Activated CD8-positive, alpha-beta T cell treated with anti-CD3 and anti-CD28 coated beads for 36 hours (primary cell): ENCODE data around the gene DOCK4. TPM values are rescaled to one million over a fixed set of nuclear protein-coding genes. Genes with fewer than 3 reads are reported as not detected.

Experiments used
- ATAC-seq: fragments of 200-7000 bp; cut with Tn5 transposase; one replicate; pipeline ENCODE4 v1.10.0; 2021; ENCODE audit warnings: mild to moderate bottlenecking, moderate library complexity
- CTCF ChIA-PET: fragments of 350-600 bp; sonication (Branson Sonifier 250); formaldehyde crosslinking; loops from one replicate; lab custom pipeline; 2021; ENCODE audit warnings: antibody characterized with exemption; lab: Charles Lee
- POLR2A ChIA-PET: fragments of 350-600 bp; sonication (Branson Sonifier 250); formaldehyde crosslinking; loops from one replicate; lab custom pipeline; 2021; ENCODE audit warnings: antibody characterized with exemption; lab: Charles Lee
- DNase-seq: peaks from one replicate; pipeline ENCODE4 v3.0.0-alpha.2; 2020
- H3K27ac Mint-ChIP-seq: one replicate; pipeline ENCODE4 v1.8.0; 2021; ENCODE audit warnings: mild to moderate bottlenecking, mixed read lengths
- H3K27me3 Mint-ChIP-seq: one replicate; pipeline ENCODE4 v1.8.0; 2021; ENCODE audit warnings: mixed read lengths
- H3K36me3 Mint-ChIP-seq: one replicate; pipeline ENCODE4 v1.8.0; 2021; ENCODE audit warnings: low read depth, mixed read lengths
- H3K4me1 Mint-ChIP-seq: one replicate; pipeline ENCODE4 v1.8.0; 2021; ENCODE audit warnings: low read depth, mixed read lengths
- H3K4me3 Mint-ChIP-seq: one replicate; pipeline ENCODE4 v1.8.0; 2021; ENCODE audit warnings: mild to moderate bottlenecking, moderate library complexity, mixed read lengths
- H3K9me3 Mint-ChIP-seq: one replicate; pipeline ENCODE4 v1.8.0; 2021; ENCODE audit warnings: mixed read lengths
- CTCF ChIP-seq: fragments of 200-600 bp; IDR thresholded peaks from one replicate; pipeline ENCODE4 v1.8.0; 2022; ENCODE audit warnings: antibody characterized with exemption, mild to moderate bottlenecking
- intact Hi-C: fragments of 100-400 bp; cut with micrococcal nuclease; formaldehyde crosslinking; loops from one replicate; pipeline ENCODE4 v1.10.0; 2022
- total RNA-seq, 2 experiments: library from RNA; stranded (reverse); gene quantifications; one replicate each; pipeline ENCODE4 v1.2.3, GENCODE V29; 2021

Gene DOCK4
- total RNA-seq, 2 experiments from 2014 or later: 0.31 to 0.32 TPM

GRCh38 chr7:112171673-112172072 is 34.5 kb downstream of the DOCK4 start:
- no peak for DNase-seq
- TF ChIP-seq CTCF: no peak
- Mint-ChIP-seq H3K27me3 (peaks cover 18% of the 10 kb centered on the region), H3K4me1 (no peaks in the 10 kb centered on the region), H3K9me3 (no peaks in the 10 kb centered on the region), H3K36me3 (no peaks in the 10 kb centered on the region), H3K4me3 (no peak overlapping the region), H3K27ac (no peak overlapping the region)
- intact Hi-C loops: no loop called here
- no peak for ATAC-seq
- POLR2A ChIA-PET: no interaction called here
- CTCF ChIA-PET: no interaction called here

- DNase-seq: no peak
- Mint-ChIP-seq H3K4me3 (no peak overlapping the region), H3K27me3 (peaks cover 13% of the 10 kb centered on the region), H3K27ac (no peak overlapping the region), H3K4me1 (no peaks in the 10 kb centered on the region), H3K9me3 (no peaks in the 10 kb centered on the region), H3K36me3 (no peaks in the 10 kb centered on the region)
- intact Hi-C loops: no loop called here
- ChIA-PET POLR2A (no interaction called here), CTCF (no interaction called here)
- TF ChIP-seq CTCF: no peak
- no peak for ATAC-seq
Observed at GRCh38 chr7:112168915-112169314, 37.3 kb downstream of the DOCK4 start.

- Mint-ChIP-seq H3K36me3 (no peaks in the 10 kb centered on the region), H3K4me3 (no peak overlapping the region), H3K27ac (no peak overlapping the region), H3K27me3 (peaks cover 12% of the 10 kb centered on the region), H3K9me3 (no peaks in the 10 kb centered on the region), H3K4me1 (no peaks in the 10 kb centered on the region)
- DNase-seq (no peak), ATAC-seq (no peak)
- intact Hi-C loops: no loop called here
- ChIA-PET CTCF (interaction anchor here (0.9 kb wide), 1 partner anchor 18 kb away, joined by 3 read pairs; no protein-coding TSS in a partner anchor), POLR2A (interaction anchor here (0.6 kb wide), 1 partner anchor 80 kb away, joined by 3 read pairs; no protein-coding TSS in a partner anchor)
- TF ChIP-seq CTCF: no peak
Observed at GRCh38 chr7:112167147-112167546, 39.1 kb downstream of the DOCK4 start.

GRCh38 chr7:112162784-112163506 is 43.3 kb downstream of the DOCK4 start:
- Mint-ChIP-seq H3K9me3 (no peaks in the 10 kb centered on the region), H3K36me3 (no peaks in the 10 kb centered on the region), H3K27me3 (peaks cover 11% of the 10 kb centered on the region), H3K4me3 (no peak overlapping the region), H3K4me1 (no peaks in the 10 kb centered on the region), H3K27ac (no peak overlapping the region)
- intact Hi-C loops: no loop called here
- CTCF ChIA-PET: interaction anchor here (0.6 kb wide), 1 partner anchor 404 kb away, joined by 3 read pairs; no protein-coding TSS in a partner anchor
- no peak for TF ChIP-seq CTCF
- POLR2A ChIA-PET: interaction anchor here (0.9 kb wide), 1 partner anchor 16 kb away, joined by 3 read pairs; no protein-coding TSS in a partner anchor
- ATAC-seq (no peak), DNase-seq (no peak)

GRCh38 chr7:112162142-112162766 is 43.9 kb downstream of the DOCK4 start:
- no peak overlapping the region for H3K27ac Mint-ChIP-seq
- POLR2A ChIA-PET: no interaction called here

More at GRCh38 chr7:112162142-112162766, 43.9 kb downstream of the DOCK4 start:
- peaks cover 11% of the 10 kb centered on the region for H3K27me3 Mint-ChIP-seq
- intact Hi-C loops: no loop called here
- H3K36me3 Mint-ChIP-seq: no peaks in the 10 kb centered on the region
- DNase-seq (no peak), ATAC-seq (no peak)
- no peak overlapping the region for H3K4me3 Mint-ChIP-seq
- no peak for TF ChIP-seq CTCF
- no peaks in the 10 kb centered on the region for H3K9me3 Mint-ChIP-seq
- no peaks in the 10 kb centered on the region for H3K4me1 Mint-ChIP-seq
- CTCF ChIA-PET: interaction anchor here (0.6 kb wide), 1 partner anchor 403 kb away, joined by 3 read pairs; no protein-coding TSS in a partner anchor
